Fibroblast of skin of scalp (primary cell): ENCODE measurements around the gene IFIT1. TPM values are rescaled to one million over a fixed set of nuclear protein-coding genes. Genes with fewer than 3 reads are reported as not detected.
A peak's percentile ranks its signal among the peaks of the same experiment; 100 is the strongest.
"Not testable (repeated sequence)": the region's sequence is repeated elsewhere in the genome, so short reads cannot be mapped to it uniquely, and the experiment has no call there.

Experiments
- DNase-seq: peaks from one replicate; pipeline ENCODE4 v3.0.0-alpha.2; 2013
- polyA plus RNA-seq, 2 experiments: library from polyadenylated mRNA; unstranded; fragments of 120-200 nt; gene quantifications; one replicate each; pipeline ENCODE4 v1.2.1, GENCODE V29; 2013; ENCODE audit not compliant: insufficient read length in 2 of 2

IFIT1 gene, protein sequence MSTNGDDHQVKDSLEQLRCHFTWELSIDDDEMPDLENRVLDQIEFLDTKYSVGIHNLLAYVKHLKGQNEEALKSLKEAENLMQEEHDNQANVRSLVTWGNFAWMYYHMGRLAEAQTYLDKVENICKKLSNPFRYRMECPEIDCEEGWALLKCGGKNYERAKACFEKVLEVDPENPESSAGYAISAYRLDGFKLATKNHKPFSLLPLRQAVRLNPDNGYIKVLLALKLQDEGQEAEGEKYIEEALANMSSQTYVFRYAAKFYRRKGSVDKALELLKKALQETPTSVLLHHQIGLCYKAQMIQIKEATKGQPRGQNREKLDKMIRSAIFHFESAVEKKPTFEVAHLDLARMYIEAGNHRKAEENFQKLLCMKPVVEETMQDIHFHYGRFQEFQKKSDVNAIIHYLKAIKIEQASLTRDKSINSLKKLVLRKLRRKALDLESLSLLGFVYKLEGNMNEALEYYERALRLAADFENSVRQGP
- polyA plus RNA-seq (2013, experiment 1 of 2; ENCODE audit: insufficient read length) = 1.6 TPM
- polyA plus RNA-seq (2013, experiment 2 of 2; ENCODE audit: insufficient read length) = 2.0 TPM

DNA sequence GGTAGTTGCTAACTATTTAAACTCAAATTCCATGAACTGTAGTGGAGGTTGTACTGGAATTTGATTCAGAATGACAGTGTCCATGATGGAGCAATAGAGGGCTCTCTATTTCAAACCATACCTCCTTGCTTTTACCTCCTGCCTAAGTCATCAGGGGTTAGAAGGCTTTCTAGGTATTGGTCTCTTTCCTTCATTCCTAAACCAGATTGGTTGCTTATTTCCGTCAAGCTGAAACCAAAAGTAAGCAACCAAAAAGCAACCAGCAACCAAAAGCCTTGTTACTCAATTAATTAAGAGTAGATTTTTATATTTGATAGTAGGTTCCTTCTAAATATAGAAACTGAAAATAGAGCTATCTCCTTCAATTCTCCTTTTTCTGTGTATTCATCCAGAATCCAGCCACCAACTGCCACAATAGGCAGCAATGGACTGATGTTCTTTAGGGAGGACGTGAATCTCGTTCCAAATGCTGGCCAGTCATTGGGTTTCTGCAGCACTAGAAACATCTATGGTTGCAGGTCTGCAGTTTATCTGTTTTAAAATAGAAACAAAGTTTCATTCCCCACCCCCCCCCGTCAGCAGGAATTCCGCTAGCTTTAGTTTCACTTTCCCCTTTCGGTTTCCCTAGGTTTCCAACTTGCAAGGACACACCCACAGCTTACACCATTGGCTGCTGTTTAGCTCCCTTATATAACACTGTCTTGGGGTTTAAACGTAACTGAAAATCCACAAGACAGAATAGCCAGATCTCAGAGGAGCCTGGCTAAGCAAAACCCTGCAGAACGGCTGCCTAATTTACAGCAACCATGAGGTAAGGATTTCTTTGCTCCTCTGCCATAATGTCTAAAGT, at the start of gene IFIT1:
Gene IFIT1, plus strand, starts transcription at position 717 of the 850 bp plus-strand sequence. Its CDS starts 90 bp downstream, at position 807.
- DNase-seq = peak; percentile 88

DNA sequence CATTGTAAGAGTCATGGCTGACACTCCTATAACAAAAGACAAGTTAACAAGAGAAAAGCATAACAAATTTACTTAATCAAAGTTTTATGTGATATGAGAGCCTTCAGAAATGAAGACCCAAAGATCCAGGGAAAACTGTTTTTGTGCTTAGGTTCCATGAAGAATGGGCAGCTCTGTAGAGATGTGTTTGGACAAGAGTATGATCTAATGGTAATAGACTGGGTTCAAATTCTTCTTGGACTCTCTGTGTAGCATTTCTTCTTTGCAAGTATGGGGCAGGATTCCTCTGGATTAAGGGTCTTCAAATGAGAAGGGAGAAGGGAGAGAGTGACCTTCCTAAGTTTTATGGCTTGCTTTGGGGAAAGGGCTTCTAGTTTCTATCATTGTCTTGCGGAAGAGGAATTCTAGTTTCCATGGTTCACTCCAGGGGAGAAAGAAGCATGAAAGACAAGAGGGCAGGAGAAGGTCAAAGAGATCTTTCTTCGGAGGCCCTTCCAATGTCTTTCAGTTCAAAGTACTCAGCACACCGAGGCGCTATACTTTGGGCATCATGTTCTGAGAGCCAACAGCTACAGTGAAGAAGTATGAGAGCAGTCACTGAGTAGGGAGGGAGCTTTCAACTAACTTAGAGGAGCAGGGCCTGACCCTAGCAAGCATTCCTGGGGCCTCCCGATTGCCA, 49.2 kb upstream of the IFIT1 start:
- no peak for DNase-seq

DNA sequence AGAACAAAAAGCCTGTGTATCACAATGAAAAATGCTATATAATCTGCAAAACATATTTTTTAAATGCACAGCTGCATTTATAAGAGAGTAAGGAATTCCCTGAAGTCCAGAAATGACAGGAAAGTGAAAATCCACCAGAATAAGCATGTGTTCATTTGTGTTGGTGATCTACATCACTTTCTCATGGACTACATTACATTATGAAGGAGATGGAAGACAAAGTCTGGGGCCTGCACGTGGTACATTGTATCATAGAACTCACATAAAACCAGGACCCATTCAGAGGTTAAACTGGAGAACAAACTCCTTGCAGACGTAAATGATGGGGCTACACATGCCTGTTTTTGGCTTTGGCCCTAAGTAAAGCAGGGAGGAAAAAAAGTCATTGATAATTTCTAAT, 48.3 kb upstream of the IFIT1 start:
- no peak for DNase-seq

DNA sequence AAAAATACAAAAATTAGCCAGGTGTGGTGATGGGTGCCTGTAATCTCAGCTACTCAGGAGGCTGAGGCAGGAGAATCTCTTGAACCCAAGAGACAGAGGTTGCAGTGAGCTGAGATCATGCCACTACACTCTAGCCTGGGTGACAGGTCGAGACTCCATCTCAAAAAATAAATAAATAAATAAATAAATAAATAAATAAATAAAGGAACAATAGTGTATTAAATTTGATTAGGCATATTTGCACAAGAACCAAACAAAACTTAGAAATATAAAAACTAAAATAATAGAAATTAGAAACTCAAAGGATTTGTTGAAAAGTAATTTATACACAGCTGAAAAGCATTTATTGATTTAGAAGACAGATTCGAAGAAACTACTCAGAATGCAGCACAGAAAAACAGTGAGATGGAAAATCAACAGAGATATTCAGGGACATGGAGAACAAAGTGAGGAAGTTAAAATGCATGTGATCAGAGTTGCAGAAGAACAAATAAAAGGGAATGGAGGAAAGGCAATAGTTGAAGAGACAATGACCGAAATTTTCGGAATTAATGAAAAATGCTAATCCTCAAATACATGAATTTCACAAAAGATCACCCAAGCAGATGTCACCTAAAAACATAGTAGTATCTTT, 46.9 kb upstream of the IFIT1 start:
- DNase-seq = no peak

- DNase-seq = no peak
Observed at GRCh38 chr10:89346405-89347254, 45.8 kb upstream of the IFIT1 start.

GRCh38 chr10:89347701-89348457, 44.5 kb upstream of the IFIT1 start:
- DNase-seq = no peak

DNA sequence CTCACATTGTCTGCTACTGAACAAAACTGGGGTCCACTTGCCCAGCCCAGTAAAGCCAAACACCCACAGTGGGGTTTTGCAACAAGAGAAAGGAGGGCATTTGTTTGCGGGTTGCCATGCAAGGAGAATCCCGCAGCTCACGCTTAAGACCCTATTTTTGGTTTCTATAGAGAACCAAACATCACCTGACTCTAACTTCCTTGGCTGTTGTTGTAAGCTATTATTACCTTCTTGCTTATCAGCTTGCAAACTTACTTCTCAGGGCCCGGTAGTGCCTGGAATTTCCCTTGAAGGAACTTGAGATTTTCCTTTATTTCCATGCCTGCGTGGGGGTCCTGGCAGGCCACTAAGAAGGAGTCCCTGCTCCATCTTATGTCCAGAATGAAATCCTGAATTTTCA, 43.9 kb upstream of the IFIT1 start:
- no peak for DNase-seq

GRCh38 chr10:89348975-89349374, 43.4 kb upstream of the IFIT1 start:
- no peak for DNase-seq

DNA sequence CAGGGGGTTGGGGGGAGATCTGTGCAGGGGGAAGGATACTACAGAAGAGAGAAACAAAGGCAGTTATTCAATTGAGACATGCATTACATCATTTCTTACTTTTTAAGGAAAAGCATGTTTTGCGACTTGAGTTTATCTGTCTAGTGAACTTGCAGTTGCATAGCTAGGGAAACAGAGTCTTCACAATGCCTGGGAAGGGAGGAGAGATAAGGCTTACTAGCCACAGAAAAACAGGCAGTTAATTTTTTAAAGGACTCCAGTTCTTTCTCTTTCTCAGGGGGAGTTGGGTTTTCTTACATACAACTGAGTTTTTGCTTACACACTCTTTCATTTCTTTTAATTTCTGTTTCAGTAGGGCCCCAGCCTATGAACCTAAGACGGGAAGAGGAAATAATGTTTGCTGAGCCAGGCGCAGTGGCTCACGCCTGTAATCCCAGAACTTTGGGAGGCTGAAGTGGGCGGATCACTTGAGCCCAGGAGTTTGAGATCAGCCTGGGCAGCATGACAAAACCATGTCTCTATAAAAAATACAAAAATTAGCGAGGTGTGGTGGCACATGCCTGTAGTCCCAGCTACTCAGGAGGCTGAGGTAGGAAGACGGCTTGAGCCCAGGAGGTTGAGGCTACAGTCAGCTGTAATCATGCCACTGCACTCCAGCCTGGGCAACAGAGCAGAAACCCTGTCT, 41.6 kb upstream of the IFIT1 start:
- not testable (repeated sequence) for DNase-seq

DNA sequence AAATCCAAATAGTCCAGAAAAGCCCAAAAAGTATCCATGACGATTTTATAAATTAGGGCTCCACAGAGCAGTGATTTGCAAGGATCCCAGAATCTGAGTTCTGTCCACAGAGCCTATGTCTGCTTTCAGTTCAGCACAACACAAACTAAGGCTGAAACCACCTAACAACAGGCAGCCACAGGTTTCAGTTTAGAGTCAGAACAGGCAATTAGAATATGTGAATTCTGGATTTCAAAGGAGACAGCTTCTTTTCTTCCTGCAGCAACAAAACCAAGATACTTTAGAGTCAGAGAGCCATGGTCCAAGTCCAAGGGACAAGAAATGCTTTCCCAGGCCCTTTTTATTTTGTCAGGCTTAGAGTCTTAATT, 41.0 kb upstream of the IFIT1 start:
- no peak for DNase-seq

- peak; percentile 97 for DNase-seq
Observed at GRCh38 chr10:89351780-89352597, 40.4 kb upstream of the IFIT1 start.

GRCh38 chr10:89352802-89353201, 39.6 kb upstream of the IFIT1 start:
- DNase-seq = peak; percentile 27

GRCh38 chr10:89355394-89355931, 37.0 kb upstream of the IFIT1 start:
- peak; percentile 28 for DNase-seq

DNA sequence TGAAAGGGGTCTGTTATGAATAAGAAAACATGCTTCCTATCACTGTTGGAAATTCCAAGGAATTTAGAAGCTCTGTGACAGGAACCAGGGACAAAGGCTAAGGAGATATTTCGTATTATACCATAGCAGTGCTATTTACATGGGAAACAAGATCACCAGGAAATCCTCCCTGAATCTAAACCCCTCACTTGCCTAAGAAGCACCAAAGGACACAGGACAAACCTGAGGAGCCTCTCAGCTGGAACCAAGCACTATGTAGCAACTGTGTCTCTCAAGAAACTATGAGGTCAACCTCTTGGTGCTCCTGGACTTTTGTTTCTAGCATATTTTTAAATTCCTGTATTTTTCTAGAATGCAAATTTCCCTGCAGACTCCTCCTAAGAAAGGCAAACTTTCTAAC, 35.3 kb upstream of the IFIT1 start:
- no peak for DNase-seq

DNA sequence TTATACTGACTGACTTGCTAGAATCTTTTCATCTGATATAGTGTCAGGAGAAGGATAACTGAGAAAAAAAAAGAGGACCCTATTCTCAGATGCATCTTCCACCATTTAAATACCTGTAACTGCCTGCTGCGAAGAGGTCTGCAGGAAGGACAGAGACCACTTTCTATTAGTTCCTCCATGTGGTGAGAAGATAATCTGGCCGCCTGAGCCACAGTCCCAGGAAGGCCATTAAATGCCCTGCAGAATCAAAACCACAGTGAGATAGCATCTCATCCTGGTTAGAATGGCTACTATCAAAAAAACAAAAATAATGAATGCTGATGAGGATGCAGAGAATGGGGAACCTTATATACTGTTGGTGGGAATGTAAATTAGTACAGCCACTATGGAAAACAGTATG, 34.4 kb upstream of the IFIT1 start:
- no peak for DNase-seq

- DNase-seq = no peak
Observed at GRCh38 chr10:89360157-89360556, 32.3 kb upstream of the IFIT1 start.

DNA sequence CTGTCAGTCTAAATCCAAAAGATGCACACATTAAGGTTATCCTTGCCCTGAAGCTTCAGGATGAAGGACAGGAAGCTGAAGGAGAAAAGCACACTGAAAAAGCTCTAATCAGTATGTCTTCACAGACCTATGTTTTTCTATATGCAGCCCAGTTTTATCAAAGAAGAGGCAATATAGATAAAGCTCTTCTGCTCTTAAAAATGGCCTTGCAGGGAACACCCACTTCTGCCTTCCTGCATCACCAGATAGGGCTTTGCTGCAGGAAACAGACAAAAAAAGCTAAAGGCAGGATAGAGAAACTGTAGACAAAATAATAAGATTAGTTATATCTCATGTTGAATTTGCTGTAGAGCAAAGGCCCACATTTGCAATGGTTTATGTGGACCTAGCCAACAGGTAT, 29.5 kb upstream of the IFIT1 start:
- DNase-seq = no peak

DNA sequence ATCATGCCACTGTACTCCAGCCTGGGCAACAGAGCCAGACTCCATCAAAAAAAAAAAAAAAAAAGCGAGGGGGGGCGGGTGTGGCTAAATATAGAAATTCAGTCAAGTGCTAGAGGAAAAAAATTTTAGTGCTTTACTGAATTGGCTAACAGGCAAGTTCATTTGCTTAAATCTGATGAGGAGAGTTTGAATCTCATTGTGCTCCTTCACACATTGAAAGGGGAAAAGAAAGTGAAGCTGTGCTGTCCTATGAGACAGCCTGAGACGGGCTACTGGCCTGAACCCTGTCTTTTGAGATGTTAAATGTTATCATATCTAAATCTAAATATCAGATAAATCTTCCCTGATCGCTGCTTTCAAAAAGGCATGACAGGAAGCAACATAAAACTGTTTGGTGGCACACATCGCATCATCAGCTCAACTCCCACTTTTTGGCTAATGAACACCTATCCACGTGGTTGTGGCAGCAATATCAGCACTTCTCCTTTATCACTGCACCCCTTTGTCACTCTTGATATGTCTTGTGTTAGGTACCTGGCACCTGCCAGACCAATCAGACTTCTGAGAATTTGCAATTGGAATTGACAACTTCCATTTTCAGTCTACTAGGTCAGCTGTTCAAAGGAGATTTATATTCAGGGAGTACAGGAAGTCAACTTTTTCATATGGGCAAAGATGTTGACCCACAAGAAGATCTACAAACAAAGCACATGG, 28.5 kb upstream of the IFIT1 start:
- no peak for DNase-seq
